ENCODE data around the gene BEAN1.

GRCh38 chr16:66490774-66491715, 64.0 kb downstream of the BEAN1 start:
- TF ChIP-seq CTCF (IDR thresholded peaks at IDR 0.05; ENCODE audit: poor library complexity, severe bottlenecking): no peak
- TF ChIP-seq EP300 (conservative IDR thresholded peaks at IDR 0.05; ENCODE audit: poor library complexity, severe bottlenecking): no peak
- no peak for TF ChIP-seq REST (IDR thresholded peaks at IDR 0.05; ENCODE audit: borderline replicate concordance)
- no peak for TF ChIP-seq POLR2AphosphoS5 (IDR thresholded peaks at IDR 0.05)
- no peak for TF ChIP-seq MXI1 (conservative IDR thresholded peaks at IDR 0.05; ENCODE audit: poor library complexity, severe bottlenecking)
- TF ChIP-seq EZH2 (IDR thresholded peaks at IDR 0.05; ENCODE audit: borderline replicate concordance, insufficient read depth, low read length, poor library complexity, severe bottlenecking): no peak
- no peak for TF ChIP-seq TAF1 (IDR thresholded peaks at IDR 0.05; ENCODE audit: low read depth)
- TF ChIP-seq SMC3 (conservative IDR thresholded peaks at IDR 0.05; ENCODE audit: poor library complexity): no peak
